ENCODE data around the gene PTPN1.

DNA sequence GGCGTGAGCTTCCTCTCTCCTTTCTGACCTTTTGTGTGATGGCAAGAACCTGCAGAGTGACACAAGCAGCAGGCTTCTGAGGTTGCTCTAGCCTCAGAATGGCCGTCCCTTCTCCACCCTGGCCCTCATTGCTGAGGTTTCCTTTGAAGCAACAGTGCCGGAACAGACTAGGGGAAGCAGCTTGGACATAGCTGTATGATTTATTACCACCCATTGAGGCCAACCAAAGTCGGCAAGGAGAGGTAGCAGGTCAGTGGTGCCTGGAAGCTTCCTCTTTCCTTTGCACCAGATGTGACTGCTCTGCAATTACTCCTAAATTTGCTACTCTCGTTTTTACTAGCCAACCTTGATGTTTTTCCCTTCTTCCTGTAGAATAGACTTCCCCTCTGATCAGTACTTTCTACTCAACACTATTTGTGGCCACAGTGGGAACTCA lies 31.4 kb downstream of the PTPN1 start:
- TF ChIP-seq MXI1 (IDR thresholded peaks at IDR 0.05; ENCODE audit: low read depth, low read length) (no peak), POLR2A (IDR thresholded peaks at IDR 0.05; ENCODE audit: low read depth, low read length) (no peak)
- TF ChIP-seq, protein P1, sequence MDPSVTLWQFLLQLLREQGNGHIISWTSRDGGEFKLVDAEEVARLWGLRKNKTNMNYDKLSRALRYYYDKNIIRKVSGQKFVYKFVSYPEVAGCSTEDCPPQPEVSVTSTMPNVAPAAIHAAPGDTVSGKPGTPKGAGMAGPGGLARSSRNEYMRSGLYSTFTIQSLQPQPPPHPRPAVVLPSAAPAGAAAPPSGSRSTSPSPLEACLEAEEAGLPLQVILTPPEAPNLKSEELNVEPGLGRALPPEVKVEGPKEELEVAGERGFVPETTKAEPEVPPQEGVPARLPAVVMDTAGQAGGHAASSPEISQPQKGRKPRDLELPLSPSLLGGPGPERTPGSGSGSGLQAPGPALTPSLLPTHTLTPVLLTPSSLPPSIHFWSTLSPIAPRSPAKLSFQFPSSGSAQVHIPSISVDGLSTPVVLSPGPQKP (IDR thresholded peaks at IDR 0.05; ENCODE audit: low read depth, low read length), result no peak

Data from GM12878 (cell line).